ENCODE results near the gene OSBPL2. TPM values are rescaled to one million over a fixed set of nuclear protein-coding genes. Genes with fewer than 3 reads are reported as not detected.

The OSBPL2 gene
- total and polyA plus RNA-seq, 12 donors: 12.6 to 55.7 (median 39.8) TPM

DNA sequence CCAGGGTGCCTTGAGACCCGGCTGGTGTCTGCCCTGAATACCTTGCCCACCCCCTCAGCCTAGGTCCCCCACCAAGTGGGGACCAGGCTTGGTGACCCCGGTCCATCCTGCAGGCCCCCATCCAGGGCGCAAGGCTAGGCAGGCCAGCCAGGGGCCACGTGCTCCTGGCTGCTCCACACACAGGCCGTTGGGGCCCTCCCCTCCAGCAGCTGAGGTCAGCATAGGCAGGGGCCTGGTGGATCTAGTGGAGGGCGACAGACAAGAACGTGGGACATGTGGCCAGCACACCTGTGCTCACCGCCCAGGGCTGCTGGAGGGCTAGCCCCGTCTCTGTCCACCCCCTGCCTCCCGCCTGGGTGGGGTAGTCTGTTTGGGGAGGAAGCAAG is 10.7 kb upstream of the OSBPL2 start:
- H3K27ac ChIP-seq: no peak overlapping the region
- ATAC-seq (peak in 2 of 8 donors; percentile 11 to 15), DNase-seq (no peak)
- peaks cover 2 to 43% (median 26%) of the 10 kb centered on the region in 7 donors for H3K27me3 ChIP-seq
- TF ChIP-seq, protein P1, sequence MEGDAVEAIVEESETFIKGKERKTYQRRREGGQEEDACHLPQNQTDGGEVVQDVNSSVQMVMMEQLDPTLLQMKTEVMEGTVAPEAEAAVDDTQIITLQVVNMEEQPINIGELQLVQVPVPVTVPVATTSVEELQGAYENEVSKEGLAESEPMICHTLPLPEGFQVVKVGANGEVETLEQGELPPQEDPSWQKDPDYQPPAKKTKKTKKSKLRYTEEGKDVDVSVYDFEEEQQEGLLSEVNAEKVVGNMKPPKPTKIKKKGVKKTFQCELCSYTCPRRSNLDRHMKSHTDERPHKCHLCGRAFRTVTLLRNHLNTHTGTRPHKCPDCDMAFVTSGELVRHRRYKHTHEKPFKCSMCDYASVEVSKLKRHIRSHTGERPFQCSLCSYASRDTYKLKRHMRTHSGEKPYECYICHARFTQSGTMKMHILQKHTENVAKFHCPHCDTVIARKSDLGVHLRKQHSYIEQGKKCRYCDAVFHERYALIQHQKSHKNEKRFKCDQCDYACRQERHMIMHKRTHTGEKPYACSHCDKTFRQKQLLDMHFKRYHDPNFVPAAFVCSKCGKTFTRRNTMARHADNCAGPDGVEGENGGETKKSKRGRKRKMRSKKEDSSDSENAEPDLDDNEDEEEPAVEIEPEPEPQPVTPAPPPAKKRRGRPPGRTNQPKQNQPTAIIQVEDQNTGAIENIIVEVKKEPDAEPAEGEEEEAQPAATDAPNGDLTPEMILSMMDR (IDR thresholded peaks at IDR 0.05): no peak
- 63 to 67% methylated on average over 10 of the region's 10 CpGs for WGBS, 2 donors
- peaks cover 0 to 3% (median 0%) of the 10 kb centered on the region in 9 donors for H3K4me1 ChIP-seq
- H3K36me3 ChIP-seq: no peaks in the 10 kb centered on the region
- no peaks in the 10 kb centered on the region for H3K9me3 ChIP-seq
- H3K4me3 ChIP-seq: no peak overlapping the region
- intact Hi-C loops (cut with DNase I): no loop called here

DNA sequence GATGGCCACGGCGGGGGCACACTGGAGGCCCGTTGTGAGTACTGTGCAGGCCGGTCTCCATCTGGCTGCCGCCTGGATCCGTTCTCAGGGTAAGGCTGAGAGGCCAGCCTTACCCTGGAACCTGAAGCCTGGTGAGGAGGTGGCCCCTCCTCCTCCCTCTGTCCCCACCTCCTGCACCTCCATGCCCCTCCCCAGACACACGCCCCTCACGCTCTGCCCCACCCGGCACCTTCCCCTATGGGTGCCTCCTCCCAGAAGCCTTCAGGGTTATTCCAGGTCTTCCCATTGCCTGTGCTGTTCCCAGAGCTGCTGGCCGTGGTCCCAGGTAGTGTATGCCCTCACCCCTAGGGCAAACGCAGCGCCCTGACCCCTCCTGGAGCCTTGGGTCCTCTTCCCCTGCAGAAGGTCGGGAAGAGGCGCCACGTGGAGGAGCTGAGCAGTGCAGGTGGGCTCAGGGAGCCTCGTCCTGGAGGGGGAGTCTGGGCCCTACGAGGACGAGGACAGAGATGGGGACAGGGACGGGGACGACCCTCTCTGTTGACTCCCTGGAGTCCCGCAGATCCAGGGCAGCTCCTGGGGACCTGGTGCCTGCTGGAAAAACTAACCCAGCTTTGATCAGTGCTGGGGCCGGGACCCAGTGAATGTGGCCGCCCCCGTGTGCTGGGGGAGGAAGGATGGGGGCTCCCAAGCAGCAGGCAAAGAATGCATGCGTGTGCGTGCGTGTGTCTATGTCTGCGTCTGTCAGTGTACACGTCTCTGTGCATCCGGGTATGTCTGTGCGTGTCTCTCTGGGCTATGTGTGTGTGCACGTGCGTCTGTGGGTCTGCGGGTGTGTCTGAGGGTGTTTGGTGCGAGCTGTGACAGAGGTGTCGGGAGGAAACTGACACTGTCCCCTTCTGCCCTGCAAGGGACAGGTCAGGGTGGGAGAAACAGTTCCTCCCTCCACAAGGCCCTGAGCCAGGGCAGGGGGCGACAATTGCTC is 10.1 kb upstream of the OSBPL2 start:
- 57 to 59% methylated on average over 34 to 37 of the region's 37 CpGs for WGBS, 2 donors
- Histone ChIP-seq H3K4me3 (no peak overlapping the region), H3K9me3 (no peaks in the 10 kb centered on the region), H3K27me3 (peaks cover 0 to 36% (median 19%) of the 10 kb centered on the region in 7 donors), H3K4me1 (peaks cover 0 to 4% (median 3%) of the 10 kb centered on the region in 9 donors), H3K36me3 (no peaks in the 10 kb centered on the region), H3K27ac (no peak overlapping the region)
- DNase-seq (no peak), ATAC-seq (peak in 2 of 8 donors; percentile 7 to 15)
- TF ChIP-seq, protein P1 (IDR thresholded peaks at IDR 0.05): no peak
- intact Hi-C loops (cut with DNase I): no loop called here

GRCh38 chr20:62228982-62229545 is 9.3 kb upstream of the OSBPL2 start:
- no peak overlapping the region for H3K27ac ChIP-seq
- H3K36me3 ChIP-seq: no peaks in the 10 kb centered on the region
- ATAC-seq (no peak), DNase-seq (no peak)
- H3K27me3 ChIP-seq: peaks cover 0 to 28% (median 13%) of the 10 kb centered on the region in 7 donors
- H3K4me1 ChIP-seq: peaks cover 0 to 10% (median 7%) of the 10 kb centered on the region in 9 donors
- TF ChIP-seq, protein P1 (IDR thresholded peaks at IDR 0.05): no peak
- intact Hi-C loops (cut with DNase I): no loop called here
- H3K4me3 ChIP-seq: no peak overlapping the region
- peaks cover 0 to 4% (median 0%) of the 10 kb centered on the region in 11 donors for H3K9me3 ChIP-seq
- WGBS, 2 donors: 77 to 87% methylated on average over 7 of the region's 7 CpGs

- TF ChIP-seq, protein P1 (IDR thresholded peaks at IDR 0.05): no peak
- DNase-seq (no peak), ATAC-seq (no peak)
- H3K9me3 ChIP-seq: peaks cover 0 to 4% (median 0%) of the 10 kb centered on the region in 11 donors
- peaks cover 0 to 16% (median 10%) of the 10 kb centered on the region in 9 donors for H3K4me1 ChIP-seq
- no peaks in the 10 kb centered on the region for H3K36me3 ChIP-seq
- H3K27ac ChIP-seq: no peak overlapping the region
- H3K4me3 ChIP-seq: no peak overlapping the region
- intact Hi-C loops (cut with DNase I): loop anchor here in 1 of 10 donors (5.0 kb wide), 1 partner anchor 42 kb away; no protein-coding TSS in a partner anchor
- WGBS, 2 donors: 75 to 81% methylated on average over 4 of the region's 4 CpGs
- peaks cover 0 to 22% (median 9%) of the 10 kb centered on the region in 7 donors for H3K27me3 ChIP-seq
Observed at GRCh38 chr20:62229667-62230066, 8.7 kb upstream of the OSBPL2 start.
